ENCODE measurements around the gene MXD3.

The MXD3 gene

GRCh38 chr5:177303121-177303924 lies 8.4 kb downstream of the MXD3 start, which contains the start of the genes PRELID1 and RAB24 (continued):
- TF ChIP-seq ZNF398 (tag by site-specific recombination; IDR thresholded peaks at IDR 0.05): no peak
- TF ChIP-seq ZSCAN5A (tag by site-specific recombination; IDR thresholded peaks at IDR 0.05): 0 out of 2 replicates have a peak, but pooled peaks have one; percentile 69
- no peak for TF ChIP-seq ZNF623 (tag by site-specific recombination; IDR thresholded peaks at IDR 0.05)
- no peak for TF ChIP-seq GFI1B (tag by site-specific recombination; IDR thresholded peaks at IDR 0.05)
- TF ChIP-seq ZNF692 (tag by site-specific recombination; IDR thresholded peaks at IDR 0.05): peak; percentile 66; the same call in 1 of the 2 replicates
- TF ChIP-seq ZNF561 (tag by site-specific recombination; IDR thresholded peaks at IDR 0.05; ENCODE audit: borderline replicate concordance): no peak; the same call in 1 of the 2 replicates
- TF ChIP-seq TSHZ1 (tag by site-specific recombination; IDR thresholded peaks at IDR 0.05; ENCODE audit: borderline replicate concordance): no peak
- peak; percentile 64; the same call in 1 of the 2 replicates for TF ChIP-seq ZNF777 (tag by site-specific recombination; IDR thresholded peaks at IDR 0.05; ENCODE audit: borderline replicate concordance)
- TF ChIP-seq ZNF416 (tag by site-specific recombination; IDR thresholded peaks at IDR 0.05): no peak
- TF ChIP-seq ZNF596 (tag by site-specific recombination; IDR thresholded peaks at IDR 0.05): no peak
- TF ChIP-seq GLIS2 (tag by site-specific recombination; IDR thresholded peaks at IDR 0.05): peak; percentile 89
- TF ChIP-seq ZBTB8A (tag by site-specific recombination; IDR thresholded peaks at IDR 0.05): peak; percentile 58; the same call in 1 of the 2 replicates
- TF ChIP-seq ZNF785 (tag by site-specific recombination; IDR thresholded peaks at IDR 0.05): no peak
- TF ChIP-seq ZNF138 (tag by site-specific recombination; IDR thresholded peaks at IDR 0.05; ENCODE audit: borderline replicate concordance): no peak
- TF ChIP-seq ZNF280D (tag by site-specific recombination; IDR thresholded peaks at IDR 0.05): no peak
- TF ChIP-seq ZFP41 (tag by site-specific recombination; IDR thresholded peaks at IDR 0.05; ENCODE audit: borderline replicate concordance): no peak
- TF ChIP-seq ZNF501 (tag by site-specific recombination; IDR thresholded peaks at IDR 0.05): peak; percentile 93
- no peak for TF ChIP-seq HOXC10 (CRISPR knock-in tag; IDR thresholded peaks at IDR 0.05)
- TF ChIP-seq ZNF449 (tag by site-specific recombination; IDR thresholded peaks at IDR 0.05): peak; percentile 30; the same call in 1 of the 2 replicates
- TF ChIP-seq ZNF473 (tag by site-specific recombination; IDR thresholded peaks at IDR 0.05): no peak
- peak; percentile 19; the same call in 1 of the 2 replicates for TF ChIP-seq KLF8 (tag by site-specific recombination; IDR thresholded peaks at IDR 0.05)
- no peak for TF ChIP-seq ZNF664 (tag by site-specific recombination; IDR thresholded peaks at IDR 0.05)
- TF ChIP-seq GLIS1 (tag by site-specific recombination; IDR thresholded peaks at IDR 0.05): peak; percentile 68
- TF ChIP-seq ZBTB17 (tag by site-specific recombination; IDR thresholded peaks at IDR 0.05): peak; percentile 65
- no peak for TF ChIP-seq ZNF621 (tag by site-specific recombination; IDR thresholded peaks at IDR 0.05)
- TF ChIP-seq TRIM28 (IDR thresholded peaks at IDR 0.05; ENCODE audit: borderline replicate concordance, low read length): no peak
